Lower lobe of right lung (tissue), 2 donors: Measurements from ENCODE around the gene DMD. TPM values are rescaled to one million over a fixed set of nuclear protein-coding genes. Genes with fewer than 3 reads are reported as not detected.

Source experiments
- ATAC-seq, 2 donors: fragments of 200-7000 bp; cut with Tn5 transposase; one replicate each; pipeline ENCODE4 v1.9.1; 2020 to 2022; ENCODE audit warnings: mild to moderate bottlenecking in 2 of 2, moderate library complexity in 2 of 2
- DNase-seq: peaks from one replicate; pipeline ENCODE4 v3.0.0-alpha.2; 2020
- H3K27ac ChIP-seq: fragments of 200-600 bp; one replicate; pipeline ENCODE4 v1.8.0; 2022
- H3K27me3 ChIP-seq: fragments of 200-600 bp; one replicate; pipeline ENCODE4 v1.8.0; 2022; ENCODE audit warnings: low read depth
- H3K36me3 ChIP-seq: fragments of 200-600 bp; one replicate; pipeline ENCODE4 v1.8.0; 2022; ENCODE audit warnings: mild to moderate bottlenecking
- H3K4me1 ChIP-seq: fragments of 200-600 bp; one replicate; pipeline ENCODE4 v1.8.0; 2022
- H3K4me3 ChIP-seq: fragments of 200-600 bp; one replicate; pipeline ENCODE4 v1.8.0; 2022; ENCODE audit warnings: mild to moderate bottlenecking
- H3K9me3 ChIP-seq: fragments of 200-600 bp; one replicate; pipeline ENCODE4 v1.8.0; 2022
- intact Hi-C: fragments of 100-400 bp; cut with DNase I; formaldehyde crosslinking; loops from one replicate; pipeline ENCODE4 v1.11.0; 2022
- total RNA-seq: library from RNA; stranded (reverse); fragmentation: NEBNext Ultra II Directional; extraction: Animal tissue kit (Norgen Biotek cat#: 25700); gene quantifications from one replicate; pipeline ENCODE4 v1.2.1, GENCODE V29; 2021
- TF ChIP-seq, protein P1 (sequence below): fragments of 200-600 bp; IDR thresholded peaks from one replicate; pipeline ENCODE4 v1.8.0; 2022; ENCODE audit warnings: antibody characterized with exemption, mild to moderate bottlenecking
- donor health status: DM: no; HTN: yes; CAD: no; lungs with severe emphysema.

DMD gene
- total RNA-seq, 1 donor from 2014 or later = 29.4 TPM

DNA sequence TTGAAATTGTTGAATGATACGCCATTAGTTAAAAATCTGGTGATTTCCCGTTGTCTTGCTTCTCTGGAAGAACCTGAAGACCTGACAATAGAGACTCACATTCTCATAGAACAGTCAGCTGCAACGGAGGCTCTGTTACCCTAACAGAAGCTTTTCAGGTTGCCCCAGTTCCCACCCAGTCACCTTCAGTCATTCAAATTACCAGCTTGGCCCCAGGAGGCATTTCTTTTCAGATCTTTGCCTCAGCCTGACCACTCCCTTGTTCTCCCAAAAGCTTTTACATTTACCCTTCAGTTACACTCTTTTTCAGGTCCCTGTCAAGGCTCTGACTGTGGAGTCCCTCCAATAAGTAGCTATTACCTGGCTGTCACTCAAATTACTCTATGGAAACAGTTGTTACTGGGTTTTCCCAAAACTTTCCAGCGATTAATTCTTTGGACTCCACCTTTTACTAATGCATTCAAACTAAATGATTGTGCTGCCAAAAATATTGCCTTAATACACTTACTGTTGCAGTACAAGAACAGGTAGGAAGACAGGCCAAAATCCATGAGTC lies 1977.3 kb downstream of the DMD start:
- no peak for ATAC-seq
- Histone ChIP-seq H3K27me3 (no peaks in the 10 kb centered on the region), H3K36me3 (no peaks in the 10 kb centered on the region), H3K27ac (no peak overlapping the region), H3K4me3 (no peak overlapping the region), H3K9me3 (no peaks in the 10 kb centered on the region), H3K4me1 (no peaks in the 10 kb centered on the region)
- intact Hi-C loops = no loop called here
- no peak for DNase-seq
- TF ChIP-seq, protein P1, sequence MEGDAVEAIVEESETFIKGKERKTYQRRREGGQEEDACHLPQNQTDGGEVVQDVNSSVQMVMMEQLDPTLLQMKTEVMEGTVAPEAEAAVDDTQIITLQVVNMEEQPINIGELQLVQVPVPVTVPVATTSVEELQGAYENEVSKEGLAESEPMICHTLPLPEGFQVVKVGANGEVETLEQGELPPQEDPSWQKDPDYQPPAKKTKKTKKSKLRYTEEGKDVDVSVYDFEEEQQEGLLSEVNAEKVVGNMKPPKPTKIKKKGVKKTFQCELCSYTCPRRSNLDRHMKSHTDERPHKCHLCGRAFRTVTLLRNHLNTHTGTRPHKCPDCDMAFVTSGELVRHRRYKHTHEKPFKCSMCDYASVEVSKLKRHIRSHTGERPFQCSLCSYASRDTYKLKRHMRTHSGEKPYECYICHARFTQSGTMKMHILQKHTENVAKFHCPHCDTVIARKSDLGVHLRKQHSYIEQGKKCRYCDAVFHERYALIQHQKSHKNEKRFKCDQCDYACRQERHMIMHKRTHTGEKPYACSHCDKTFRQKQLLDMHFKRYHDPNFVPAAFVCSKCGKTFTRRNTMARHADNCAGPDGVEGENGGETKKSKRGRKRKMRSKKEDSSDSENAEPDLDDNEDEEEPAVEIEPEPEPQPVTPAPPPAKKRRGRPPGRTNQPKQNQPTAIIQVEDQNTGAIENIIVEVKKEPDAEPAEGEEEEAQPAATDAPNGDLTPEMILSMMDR = no peak

DNA sequence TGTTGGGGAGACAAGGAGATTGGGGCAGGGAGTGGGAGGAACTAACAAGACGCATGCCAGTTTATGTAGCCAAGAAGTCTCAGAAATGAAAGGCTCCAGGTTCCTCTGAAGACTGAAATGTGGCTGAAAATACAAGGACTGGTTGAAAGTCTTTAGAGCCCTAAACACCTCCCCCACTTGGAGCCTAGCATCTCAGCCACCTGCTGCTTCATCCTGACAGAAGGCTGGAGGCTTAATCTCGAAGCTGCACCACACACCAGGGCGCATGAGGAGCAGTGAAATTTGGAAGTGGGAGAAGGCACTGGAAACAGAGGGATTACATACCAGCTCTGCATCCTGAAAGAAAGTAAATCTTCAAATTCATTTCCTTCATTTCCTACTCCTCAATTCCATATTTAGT lies 1978.8 kb downstream of the DMD start:
- H3K4me1 ChIP-seq = no peaks in the 10 kb centered on the region
- ATAC-seq (no peak), DNase-seq (no peak)
- H3K4me3 ChIP-seq = no peak overlapping the region
- no peaks in the 10 kb centered on the region for H3K9me3 ChIP-seq
- TF ChIP-seq, protein P1 = no peak
- intact Hi-C loops = no loop called here
- no peak overlapping the region for H3K27ac ChIP-seq
- H3K27me3 ChIP-seq = no peaks in the 10 kb centered on the region
- H3K36me3 ChIP-seq = no peaks in the 10 kb centered on the region

DNA sequence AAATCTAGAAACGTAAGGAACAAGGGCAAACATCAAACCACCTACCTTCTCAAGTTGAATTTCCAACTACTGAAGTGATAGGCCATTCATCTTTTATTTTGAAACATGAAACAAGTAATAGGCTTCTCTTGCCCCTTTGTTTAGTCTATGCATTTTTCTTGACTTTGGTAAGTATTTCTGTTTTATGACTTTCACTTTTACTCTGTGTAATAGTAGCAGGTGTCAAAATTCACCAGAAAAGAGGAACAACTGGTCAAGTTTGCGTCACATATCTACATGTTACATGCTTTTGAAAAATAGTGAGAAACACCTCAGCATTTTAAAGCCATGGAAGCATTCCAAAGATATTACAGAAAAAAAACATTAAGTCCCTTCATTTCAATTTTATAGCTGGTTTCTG lies 1982.4 kb downstream of the DMD start:
- TF ChIP-seq, protein P1 = no peak
- no peak overlapping the region for H3K27ac ChIP-seq
- no peak overlapping the region for H3K4me3 ChIP-seq
- intact Hi-C loops = no loop called here
- DNase-seq (no peak), ATAC-seq (peak in 1 of 2 donors; percentile 37)
- no peaks in the 10 kb centered on the region for H3K27me3 ChIP-seq
- H3K9me3 ChIP-seq = no peaks in the 10 kb centered on the region
- H3K4me1 ChIP-seq = no peaks in the 10 kb centered on the region
- H3K36me3 ChIP-seq = no peaks in the 10 kb centered on the region

DNA sequence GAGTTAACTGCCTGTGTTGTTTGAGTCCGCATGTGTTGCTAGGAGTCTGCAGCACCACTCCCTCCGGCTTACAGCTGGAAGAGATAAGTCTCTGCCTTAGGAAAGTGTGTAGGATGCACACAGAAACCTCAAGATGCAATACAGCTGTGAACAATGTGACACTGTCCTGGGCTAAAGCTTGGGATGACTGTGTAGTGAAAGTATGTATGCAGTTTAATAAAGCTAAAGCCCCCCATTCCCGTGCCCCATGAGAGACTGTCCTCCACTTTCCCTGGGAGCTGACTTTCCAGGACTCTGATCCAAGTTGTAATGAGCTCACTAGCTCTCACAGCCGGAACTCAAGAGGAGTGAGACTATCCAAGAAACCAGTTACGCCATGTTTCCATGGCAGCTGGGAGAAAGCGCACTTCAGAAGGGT lies 1982.9 kb downstream of the DMD start:
- no peak for DNase-seq
- no peaks in the 10 kb centered on the region for H3K9me3 ChIP-seq
- ATAC-seq = peak; percentile 59 to 83
- no peaks in the 10 kb centered on the region for H3K27me3 ChIP-seq
- TF ChIP-seq, protein P1 = no peak
- intact Hi-C loops = no loop called here
- no peaks in the 10 kb centered on the region for H3K4me1 ChIP-seq
- H3K4me3 ChIP-seq = no peak overlapping the region
- H3K27ac ChIP-seq = no peak overlapping the region
- no peaks in the 10 kb centered on the region for H3K36me3 ChIP-seq

DNA sequence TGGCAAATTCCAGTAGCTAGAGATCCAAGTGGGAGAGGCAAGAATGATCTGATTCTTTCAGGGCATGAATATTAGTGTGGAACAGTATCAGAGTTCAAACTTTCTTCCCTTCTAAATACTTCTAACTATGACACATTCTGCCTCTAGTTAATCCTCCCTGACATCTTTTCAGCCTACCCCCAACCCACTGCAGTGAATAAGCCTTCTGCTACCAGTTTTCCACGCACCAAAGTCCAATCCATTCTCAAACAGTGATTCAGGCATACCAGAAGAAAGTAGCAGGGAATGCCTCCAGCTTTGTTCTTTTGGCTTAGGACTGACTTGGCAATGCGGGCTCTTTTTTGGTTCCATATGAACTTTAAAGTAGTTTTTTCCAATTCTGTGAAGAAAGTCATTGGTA lies 1984.1 kb downstream of the DMD start:
- Histone ChIP-seq H3K36me3 (no peaks in the 10 kb centered on the region), H3K27ac (no peak overlapping the region), H3K9me3 (no peaks in the 10 kb centered on the region), H3K4me3 (no peak overlapping the region), H3K27me3 (no peaks in the 10 kb centered on the region), H3K4me1 (no peaks in the 10 kb centered on the region)
- intact Hi-C loops = no loop called here
- TF ChIP-seq, protein P1 = no peak
- ATAC-seq (no peak), DNase-seq (no peak)
